K562 (cell line): ENCODE measurements around the gene MYL12A. TPM values are rescaled to one million over a fixed set of nuclear protein-coding genes. Genes with fewer than 3 reads are reported as not detected.

Experiments
- CEBPG ChIP-seq, 3 experiments: fragments of 200-800 bp in 1 of 3; sonication (Bioruptor generic) in 1 of 3; sonication (generic) in 1 of 3; formaldehyde crosslinking in 1 of 3; IDR thresholded peaks in 2 of 3; conservative IDR thresholded peaks in 1 of 3; 2 replicates each; pipeline versions ENCODE4 v1.6.1 to v1.8.0; 2016 to 2022; ENCODE audit warnings: missing compliant biosample characterization in 2 of 3, missing genetic modification characterization in 2 of 3, mild to moderate bottlenecking in 1 of 3, missing genetic modification reagents in 1 of 3
- ETS1 ChIP-seq: conservative IDR thresholded peaks from 2 replicates; pipeline ENCODE4 v1.6.1; 2011; ENCODE audit warnings: low read depth, mild to moderate bottlenecking, low read length; ENCODE audit not compliant: control insufficient read depth
- FUS ChIP-seq: fragments of 200-400 bp; formaldehyde crosslinking; optimal IDR thresholded peaks from 2 replicates; pipeline ENCODE3; 2017; ENCODE audit warnings: low read depth, low read length
- GATAD2A ChIP-seq: fragments of 450-650 bp; IDR thresholded peaks from 2 replicates; pipeline ENCODE4 v1.6.1; 2017
- HBP1 ChIP-seq: fragments of 450-650 bp; formaldehyde crosslinking; IDR thresholded peaks from 2 replicates; pipeline ENCODE4 v1.4.0; 2022; ENCODE audit warnings: missing genetic modification characterization
- NCOA4 ChIP-seq: fragments of 450-650 bp; IDR thresholded peaks from 2 replicates; pipeline ENCODE4 v1.6.1; 2018; ENCODE audit warnings: mild to moderate bottlenecking; ENCODE audit not compliant: partially characterized antibody
- PCBP1 ChIP-seq: fragments of 200-400 bp; formaldehyde crosslinking; IDR thresholded peaks from 2 replicates; pipeline ENCODE4 v1.6.1; 2018; ENCODE audit warnings: mild to moderate bottlenecking, low read depth, low read length; ENCODE audit not compliant: poor library complexity, severe bottlenecking
- RBM15 ChIP-seq: fragments of 200-400 bp; formaldehyde crosslinking; IDR thresholded peaks from 2 replicates; pipeline ENCODE4 v1.6.1; 2018; ENCODE audit warnings: mild to moderate bottlenecking, low read length, moderate library complexity; ENCODE audit not compliant: insufficient read depth
- SMARCA4 ChIP-seq: fragments of 450-650 bp; IDR thresholded peaks from 2 replicates; pipeline ENCODE4 v1.6.1; 2016
- ZNF655 ChIP-seq: fragments of 250-450 bp; sonication (Bioruptor Pico); IDR thresholded peaks from 2 replicates; pipeline ENCODE4 v1.5.0; 2021
- ZNF695 ChIP-seq: fragments of 450-650 bp; formaldehyde crosslinking; IDR thresholded peaks from 2 replicates; pipeline ENCODE4 v1.4.0; 2020; ENCODE audit warnings: mild to moderate bottlenecking, moderate library complexity
- polyA plus RNA-seq, 8 experiments: library from polyadenylated mRNA; depleted of rRNA in 4 of 8; stranded (reverse) in 5 of 8; unstranded in 3 of 8; fragments of >200 nt; fragmentation: Nextera tagmentation in 2 of 8; fragmentation: Illumina TruSeq in 1 of 8; extraction: Ambion mirVana in 2 of 8; extraction: Trizol in 1 of 8; gene quantifications; 2 replicates each; pipeline versions ENCODE4 v1.2.1 to v1.2.3, GENCODE V29; 2011 to 2014; ENCODE audit warnings: inconsistent platforms in 1 of 8, missing spikeins in 1 of 8
- total RNA-seq, 7 experiments: library from RNA; depleted of rRNA in 6 of 7; stranded (reverse); fragments of >200 nt in 6 of 7; fragmentation: Illumina TruSeq in 2 of 7; extraction: Trizol in 2 of 7; gene quantifications; 2 replicates each; pipeline versions ENCODE4 v1.2.1 to v1.2.3, GENCODE V29; 2011 to 2021; ENCODE audit warnings: low replicate concordance in 1 of 7
- TF ChIP-seq, protein P1 (sequence below): fragments of 250-450 bp; sonication (Bioruptor Pico); IDR thresholded peaks from 2 replicates; pipeline ENCODE4 v1.4.0; 2020; ENCODE audit warnings: mild to moderate bottlenecking, moderate library complexity
- TF ChIP-seq, protein P2 (sequence below): fragments of 250-450 bp; sonication (Bioruptor Pico); IDR thresholded peaks from 2 replicates; pipeline ENCODE4 v1.8.0; 2021; ENCODE audit warnings: moderate library complexity, mild to moderate bottlenecking, inconsistent platforms
- TF ChIP-seq, protein P3 (sequence below): fragments of 450-650 bp; IDR thresholded peaks from 2 replicates; pipeline ENCODE4 v1.6.1; 2018; ENCODE audit warnings: mild to moderate bottlenecking, low read depth; ENCODE audit not compliant: partially characterized antibody

The MYL12A gene
- total and polyA plus RNA-seq, 9 of the 15 experiments (the other 6 are each of a cell fraction or from before 2014, with no cell fraction given), result 308 to 1,031 (median 559) TPM

- no peak for TF ChIP-seq ETS1
- TF ChIP-seq RBM15, result no peak
- TF ChIP-seq, protein P1, sequence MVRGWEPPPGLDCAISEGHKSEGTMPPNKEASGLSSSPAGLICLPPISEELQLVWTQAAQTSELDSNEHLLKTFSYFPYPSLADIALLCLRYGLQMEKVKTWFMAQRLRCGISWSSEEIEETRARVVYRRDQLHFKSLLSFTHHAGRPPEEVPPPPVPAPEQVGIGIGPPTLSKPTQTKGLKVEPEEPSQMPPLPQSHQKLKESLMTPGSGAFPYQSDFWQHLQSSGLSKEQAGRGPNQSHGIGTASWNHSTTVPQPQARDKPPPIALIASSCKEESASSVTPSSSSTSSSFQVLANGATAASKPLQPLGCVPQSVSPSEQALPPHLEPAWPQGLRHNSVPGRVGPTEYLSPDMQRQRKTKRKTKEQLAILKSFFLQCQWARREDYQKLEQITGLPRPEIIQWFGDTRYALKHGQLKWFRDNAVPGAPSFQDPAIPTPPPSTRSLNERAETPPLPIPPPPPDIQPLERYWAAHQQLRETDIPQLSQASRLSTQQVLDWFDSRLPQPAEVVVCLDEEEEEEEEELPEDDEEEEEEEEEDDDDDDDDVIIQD (CRISPR knock-in tag), result no peak
- TF ChIP-seq, protein P2, sequence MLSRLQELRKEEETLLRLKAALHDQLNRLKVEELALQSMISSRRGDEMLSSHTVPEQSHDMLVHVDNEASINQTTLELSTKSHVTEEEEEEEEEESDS (CRISPR knock-in tag), result no peak
- no peak for TF ChIP-seq NCOA4
- no peak for TF ChIP-seq ZNF695
- no peak for TF ChIP-seq HBP1 (CRISPR knock-in tag)
- TF ChIP-seq ZNF655 (CRISPR knock-in tag), result no peak
- TF ChIP-seq, protein P3, sequence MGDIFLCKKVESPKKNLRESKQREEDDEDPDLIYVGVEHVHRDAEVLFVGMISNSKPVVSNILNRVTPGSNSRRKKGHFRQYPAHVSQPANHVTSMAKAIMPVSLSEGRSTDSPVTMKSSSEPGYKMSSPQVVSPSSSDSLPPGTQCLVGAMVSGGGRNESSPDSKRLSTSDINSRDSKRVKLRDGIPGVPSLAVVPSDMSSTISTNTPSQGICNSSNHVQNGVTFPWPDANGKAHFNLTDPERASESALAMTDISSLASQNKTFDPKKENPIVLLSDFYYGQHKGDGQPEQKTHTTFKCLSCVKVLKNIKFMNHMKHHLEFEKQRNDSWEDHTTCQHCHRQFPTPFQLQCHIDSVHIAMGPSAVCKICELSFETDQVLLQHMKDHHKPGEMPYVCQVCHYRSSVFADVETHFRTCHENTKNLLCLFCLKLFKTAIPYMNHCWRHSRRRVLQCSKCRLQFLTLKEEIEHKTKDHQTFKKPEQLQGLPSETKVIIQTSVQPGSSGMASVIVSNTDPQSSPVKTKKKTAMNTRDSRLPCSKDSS, result no peak
- TF ChIP-seq PCBP1, result no peak
- no peak for TF ChIP-seq FUS
- peak; percentile 56; the same call in 1 of the 2 replicates for TF ChIP-seq SMARCA4
- no peak for TF ChIP-seq GATAD2A
- TF ChIP-seq CEBPG (CRISPR knock-in tag; IDR thresholded peaks at IDR 0.05), result no peak
- peak in 1 of 2 experiments; percentile 36; a peak in 1 of 4 replicates for TF ChIP-seq CEBPG (tag; conservative IDR thresholded peaks at IDR 0.05 in 1 of 2, IDR thresholded peaks at IDR 0.05 in 1 of 2)
Observed at GRCh38 chr18:3293196-3293951, 45.8 kb downstream of the MYL12A start (continued).
